ENCODE measurements around the gene FOXK1.
"Not testable (repeated sequence)": the region's sequence is repeated elsewhere in the genome, so short reads cannot be mapped to it uniquely, and the experiment has no call there.

The FOXK1 gene

GRCh38 chr7:4681886-4682620 is at the start of gene FOXK1:
Gene FOXK1 (plus strand): TSS chr7:4682295. CDS start chr7:4682309, 14 bp downstream.
- peak; percentile 70 for DNase-seq (ENCODE audit: low spot score)

GRCh38 chr7:4633012-4633411 is 49.1 kb upstream of the FOXK1 start:
- DNase-seq (ENCODE audit: low spot score) = peak; percentile 52

DNA sequence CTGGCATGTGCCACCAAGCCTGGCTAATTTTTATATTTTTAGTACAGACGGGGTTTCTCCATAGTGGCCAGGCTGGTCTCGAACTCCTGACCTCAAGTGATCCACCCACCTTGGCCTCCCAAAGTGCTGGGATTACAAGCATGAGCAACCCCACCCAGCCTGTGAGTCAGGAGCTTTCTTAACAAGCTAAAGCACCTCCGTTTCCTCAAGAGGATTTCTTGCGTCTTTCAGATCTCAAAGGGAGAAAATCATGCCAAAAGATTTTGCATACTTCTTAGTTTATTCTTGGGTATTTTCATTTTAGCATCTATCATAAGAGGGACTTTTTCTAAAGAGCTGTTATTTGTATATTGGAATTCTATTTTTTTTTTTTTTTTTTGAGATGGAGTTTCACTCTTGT is 47.9 kb upstream of the FOXK1 start:
- DNase-seq (ENCODE audit: low spot score) = no peak

GRCh38 chr7:4638781-4639575 is 43.1 kb upstream of the FOXK1 start:
- DNase-seq (ENCODE audit: low spot score) = peak; percentile 83

- DNase-seq (ENCODE audit: low spot score) = no peak
These were observed 40.9 kb upstream of the FOXK1 start for GRCh38 chr7:4641091-4641666.

DNA sequence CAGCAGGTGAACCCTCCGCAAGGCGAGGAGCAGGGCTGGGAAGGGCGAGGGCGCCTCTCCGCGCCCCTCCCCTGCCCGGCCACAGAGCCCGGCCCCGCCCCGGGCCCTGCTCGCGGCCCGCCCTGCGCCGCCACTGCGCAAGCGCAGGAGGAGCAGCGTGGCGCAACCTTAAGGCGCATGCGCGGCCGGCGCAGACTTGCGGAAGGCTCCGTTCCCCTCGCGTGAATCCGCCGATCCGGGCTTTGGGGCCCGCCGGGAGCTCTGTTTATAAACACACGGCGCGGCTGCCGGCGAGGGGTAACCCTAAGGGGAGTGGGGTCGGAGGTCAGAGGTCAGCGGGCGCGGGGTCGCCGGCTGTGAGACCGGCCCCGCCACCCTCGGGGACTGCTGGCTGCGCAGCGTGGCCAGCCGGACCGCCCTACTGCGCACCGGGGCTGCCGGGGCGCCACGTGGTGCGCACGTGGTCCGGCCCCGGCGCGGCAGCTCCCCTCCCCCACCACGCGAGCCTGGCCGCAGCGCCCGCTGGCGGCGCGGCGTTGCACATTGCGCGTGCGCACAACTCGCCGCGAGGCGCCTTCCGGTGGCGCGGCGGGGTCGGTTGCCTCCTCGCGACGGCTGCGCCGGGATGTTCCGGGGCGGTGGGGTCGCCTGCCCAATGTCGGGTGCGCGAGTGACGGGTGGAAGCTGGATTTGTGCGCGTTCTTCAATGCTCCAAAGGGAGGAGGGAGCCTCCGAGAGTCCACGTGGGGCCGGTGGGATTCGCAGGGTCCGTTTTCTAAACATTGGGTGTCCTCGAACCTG is 40.2 kb upstream of the FOXK1 start:
- DNase-seq (ENCODE audit: low spot score) = peak; percentile 92

GRCh38 chr7:4642468-4643203 is 39.5 kb upstream of the FOXK1 start:
- peak; percentile 36 for DNase-seq (ENCODE audit: low spot score)

GRCh38 chr7:4643204-4643471 is 39.0 kb upstream of the FOXK1 start:
- DNase-seq (ENCODE audit: low spot score) = not testable (repeated sequence)

- DNase-seq (ENCODE audit: low spot score) = no peak
These were observed 36.8 kb upstream of the FOXK1 start for GRCh38 chr7:4645246-4645645.

GRCh38 chr7:4648111-4648510 is 34.0 kb upstream of the FOXK1 start:
- DNase-seq (ENCODE audit: low spot score) = no peak

DNA sequence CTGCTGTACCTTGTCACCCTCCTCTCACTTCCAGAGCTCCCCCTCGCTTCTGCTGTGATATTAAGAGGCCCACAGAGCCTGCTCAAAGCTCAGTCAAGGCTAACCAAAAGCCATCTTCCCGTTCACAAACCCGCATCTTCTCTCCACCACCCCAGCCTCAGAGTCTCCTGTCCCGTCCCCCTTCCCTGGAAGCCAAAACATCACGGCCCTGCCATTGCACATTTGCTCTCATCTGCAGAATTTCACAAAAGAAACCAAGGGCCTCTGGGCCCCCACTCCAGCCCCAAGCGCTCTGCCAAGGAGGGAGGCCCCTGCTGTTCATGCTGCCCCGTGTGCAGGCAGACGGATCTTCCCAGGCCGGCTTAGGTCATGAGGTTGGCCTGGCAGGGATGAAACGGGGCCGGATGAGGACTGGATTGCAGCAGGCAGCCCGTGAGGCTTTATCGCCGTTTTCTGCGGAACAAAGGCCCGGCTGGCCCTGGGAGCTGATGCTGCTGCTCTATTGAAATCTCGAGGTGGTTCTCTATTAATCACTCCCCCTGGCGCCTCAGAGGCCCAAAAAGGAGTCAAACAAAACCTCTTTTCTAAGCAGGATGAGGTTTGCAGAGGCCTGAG is 31.6 kb upstream of the FOXK1 start:
- DNase-seq (ENCODE audit: low spot score) = no peak

DNA sequence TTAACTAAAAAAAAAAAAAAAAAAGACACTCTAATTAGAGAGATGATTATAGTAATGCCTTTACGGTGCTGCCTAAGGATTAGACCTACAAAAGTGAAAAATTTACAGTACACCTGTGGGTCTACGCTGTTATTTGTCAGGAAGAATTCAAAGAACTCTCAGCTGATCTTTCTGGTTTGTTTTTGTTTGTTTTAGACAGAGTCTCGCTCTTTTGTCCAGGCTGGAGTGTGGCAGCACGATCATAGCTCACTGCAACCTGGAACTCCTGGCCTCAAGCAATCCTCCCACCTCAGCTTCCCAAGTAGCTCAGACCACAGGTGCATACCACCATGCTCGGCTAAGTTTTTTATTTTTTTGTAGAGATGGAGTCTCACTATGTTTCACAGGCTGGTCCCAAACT is 28.3 kb upstream of the FOXK1 start:
- no peak for DNase-seq (ENCODE audit: low spot score)

DNA sequence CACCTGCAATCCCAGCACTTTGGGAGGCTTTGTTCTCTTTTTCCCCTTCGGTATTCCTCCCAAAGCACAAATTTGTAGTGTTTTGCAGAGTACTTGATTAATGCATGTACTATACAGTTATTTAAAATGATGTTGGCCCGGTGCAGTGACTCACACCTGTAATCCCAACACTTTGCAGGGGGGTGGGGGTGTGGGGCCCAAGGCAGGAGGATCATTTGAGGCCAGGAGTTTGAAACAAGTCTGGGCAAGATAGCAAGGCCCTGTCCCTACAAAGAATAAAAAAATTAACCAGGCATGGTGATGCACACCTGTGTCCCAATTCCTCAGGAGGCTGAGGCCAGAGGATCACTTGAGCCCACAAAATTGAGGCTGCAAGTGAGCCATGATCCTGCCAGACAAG is 26.8 kb upstream of the FOXK1 start:
- DNase-seq (ENCODE audit: low spot score) = no peak

GRCh38 chr7:4655896-4656295 is 26.2 kb upstream of the FOXK1 start:
- DNase-seq (ENCODE audit: low spot score) = no peak

DNA sequence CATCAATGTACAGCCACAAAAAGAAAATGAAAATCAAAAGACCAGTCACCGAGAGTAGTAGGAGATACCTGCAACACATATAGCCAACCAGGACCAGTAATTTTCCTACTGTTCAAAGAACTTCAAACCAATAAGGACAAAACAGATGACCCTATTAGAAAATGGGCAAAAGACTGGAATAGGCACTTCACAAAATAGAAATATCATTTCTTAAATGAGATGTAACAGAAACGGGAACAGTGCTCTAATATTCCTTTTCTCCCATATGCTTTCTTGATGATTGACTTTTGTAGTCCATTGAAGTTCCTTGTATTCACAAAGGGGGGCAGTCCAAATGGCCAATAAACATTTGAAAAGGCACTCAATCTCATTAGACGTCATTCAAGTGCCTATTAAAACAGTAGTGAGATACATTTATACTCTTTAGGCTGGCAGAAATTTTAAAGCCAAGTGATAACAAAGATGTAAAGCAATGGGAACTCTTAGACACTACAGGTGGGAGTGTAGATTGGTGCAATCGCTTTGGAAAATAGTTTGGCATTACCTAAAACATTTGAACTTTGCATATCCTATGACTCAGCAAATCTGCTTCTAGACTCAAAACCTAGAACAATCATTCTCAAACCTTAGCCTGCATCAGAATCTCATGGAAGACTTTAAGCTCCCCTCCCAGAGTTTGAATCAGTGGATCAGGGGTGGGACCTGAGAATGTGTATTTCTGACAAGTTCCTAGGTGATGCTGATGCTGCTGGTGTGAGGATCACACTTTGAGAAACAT is 24.3 kb upstream of the FOXK1 start:
- no peak for DNase-seq (ENCODE audit: low spot score)

GRCh38 chr7:4659551-4660286 is 22.4 kb upstream of the FOXK1 start:
- no peak for DNase-seq (ENCODE audit: low spot score)

DNA sequence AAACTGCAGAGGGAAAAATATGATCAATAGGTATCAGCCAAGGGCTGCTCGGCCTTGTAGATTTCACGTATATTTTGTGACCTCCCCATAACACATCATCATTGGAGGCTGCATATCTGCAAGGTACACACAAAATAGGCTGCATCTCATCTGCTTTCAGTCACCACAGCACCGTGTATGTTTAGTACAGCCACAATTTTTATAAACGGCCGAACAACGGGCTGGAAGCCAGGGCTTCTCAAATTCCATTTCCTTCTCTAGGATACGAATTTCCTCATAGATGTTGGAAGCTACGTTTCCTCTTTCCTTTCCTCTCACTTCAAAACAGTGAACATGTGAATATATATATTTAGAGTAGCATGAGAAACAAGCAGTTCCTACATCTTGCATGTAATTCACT is 20.2 kb upstream of the FOXK1 start:
- no peak for DNase-seq (ENCODE audit: low spot score)

GRCh38 chr7:4663239-4664018 is 18.7 kb upstream of the FOXK1 start:
- DNase-seq (ENCODE audit: low spot score) = no peak

DNA sequence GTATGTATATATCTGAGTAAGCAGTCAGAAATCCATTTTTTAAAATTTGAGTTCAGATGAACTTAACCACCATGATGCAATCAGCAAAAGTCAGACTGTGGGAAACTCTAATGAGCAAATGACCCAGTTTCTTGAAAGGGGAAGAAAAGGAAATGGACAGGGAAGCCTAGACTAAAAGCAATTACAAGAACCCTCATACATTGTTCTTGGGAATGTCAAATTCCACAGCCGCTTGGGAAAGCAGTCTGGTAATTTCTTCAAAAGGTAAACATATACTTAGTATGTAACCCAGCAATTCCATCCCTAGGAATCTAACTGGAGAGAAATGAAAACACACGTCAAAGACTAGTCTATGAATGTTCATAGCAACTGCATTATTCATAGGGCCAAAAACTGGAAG is 16.4 kb upstream of the FOXK1 start:
- DNase-seq (ENCODE audit: low spot score) = no peak

Data from SW480 (cell line).